Mammary epithelial cell (primary cell): ENCODE measurements around the gene LIMS2.

Source experiments
- EZH2 ChIP-seq: IDR thresholded peaks from 2 replicates; pipeline ENCODE4 v1.6.1; 2012; ENCODE audit warnings: low read length, inconsistent platforms, borderline replicate concordance
- TF ChIP-seq, protein P1 (sequence below), 2 donors: IDR thresholded peaks in 1 of 2; conservative IDR thresholded peaks in 1 of 2; 2 replicates each; pipeline ENCODE4 v1.5.1; 2011 to 2012; ENCODE audit warnings: inconsistent platforms in 2 of 2, low read length in 2 of 2, mild to moderate bottlenecking in 2 of 2, control low read depth in 1 of 2, low read depth in 1 of 2; ENCODE audit not compliant: insufficient read depth in 1 of 2; ENCODE audit errors: extremely low read depth in 1 of 2

- TF ChIP-seq, protein P1, sequence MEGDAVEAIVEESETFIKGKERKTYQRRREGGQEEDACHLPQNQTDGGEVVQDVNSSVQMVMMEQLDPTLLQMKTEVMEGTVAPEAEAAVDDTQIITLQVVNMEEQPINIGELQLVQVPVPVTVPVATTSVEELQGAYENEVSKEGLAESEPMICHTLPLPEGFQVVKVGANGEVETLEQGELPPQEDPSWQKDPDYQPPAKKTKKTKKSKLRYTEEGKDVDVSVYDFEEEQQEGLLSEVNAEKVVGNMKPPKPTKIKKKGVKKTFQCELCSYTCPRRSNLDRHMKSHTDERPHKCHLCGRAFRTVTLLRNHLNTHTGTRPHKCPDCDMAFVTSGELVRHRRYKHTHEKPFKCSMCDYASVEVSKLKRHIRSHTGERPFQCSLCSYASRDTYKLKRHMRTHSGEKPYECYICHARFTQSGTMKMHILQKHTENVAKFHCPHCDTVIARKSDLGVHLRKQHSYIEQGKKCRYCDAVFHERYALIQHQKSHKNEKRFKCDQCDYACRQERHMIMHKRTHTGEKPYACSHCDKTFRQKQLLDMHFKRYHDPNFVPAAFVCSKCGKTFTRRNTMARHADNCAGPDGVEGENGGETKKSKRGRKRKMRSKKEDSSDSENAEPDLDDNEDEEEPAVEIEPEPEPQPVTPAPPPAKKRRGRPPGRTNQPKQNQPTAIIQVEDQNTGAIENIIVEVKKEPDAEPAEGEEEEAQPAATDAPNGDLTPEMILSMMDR (conservative IDR thresholded peaks at IDR 0.05 in 1 of 2, IDR thresholded peaks at IDR 0.05 in 1 of 2; ENCODE audit: extremely low read depth in 1 of 2, insufficient read depth in 1 of 2, low read depth in 1 of 2, low read length in 2 of 2) = no peak
- no peak for TF ChIP-seq EZH2
These were observed 56.7 kb downstream of the LIMS2 start for GRCh38 chr2:127618551-127619202.
